ENCODE data around the gene SFRP4. TPM values are rescaled to one million over a fixed set of nuclear protein-coding genes. Genes with fewer than 3 reads are reported as not detected.

SFRP4 gene
- total RNA-seq, 1 donor from 2014 or later, result not detected

- Mint-ChIP-seq H3K27ac (ENCODE audit: unreplicated experiment) (peak overlapping the region; percentile 64), H3K27me3 (ENCODE audit: unreplicated experiment) (no peaks in the 10 kb centered on the region), H3K4me1 (ENCODE audit: unreplicated experiment) (peaks cover 8% of the 10 kb centered on the region), H3K36me3 (ENCODE audit: low read depth, unreplicated experiment) (no peaks in the 10 kb centered on the region), H3K9me3 (ENCODE audit: unreplicated experiment) (no peaks in the 10 kb centered on the region), H3K4me3 (ENCODE audit: unreplicated experiment) (no peak overlapping the region)
- TF ChIP-seq CTCF (IDR thresholded peaks at IDR 0.05; ENCODE audit: unreplicated experiment), result no peak
- DNase-seq (ENCODE audit: low spot score), result peak; percentile 29
These were observed 26.5 kb upstream of the SFRP4 start for GRCh38 chr7:37942934-37943610.

- DNase-seq (ENCODE audit: low spot score), result no peak
- Mint-ChIP-seq H3K4me1 (ENCODE audit: unreplicated experiment) (no peaks in the 10 kb centered on the region), H3K27ac (ENCODE audit: unreplicated experiment) (no peak overlapping the region), H3K27me3 (ENCODE audit: unreplicated experiment) (no peaks in the 10 kb centered on the region), H3K9me3 (ENCODE audit: unreplicated experiment) (no peaks in the 10 kb centered on the region), H3K36me3 (ENCODE audit: low read depth, unreplicated experiment) (no peaks in the 10 kb centered on the region), H3K4me3 (ENCODE audit: unreplicated experiment) (no peak overlapping the region)
- no peak for TF ChIP-seq CTCF (IDR thresholded peaks at IDR 0.05; ENCODE audit: unreplicated experiment)
These were observed 16.5 kb upstream of the SFRP4 start for GRCh38 chr7:37933018-37933566.

GRCh38 chr7:37932543-37932942 lies 15.9 kb upstream of the SFRP4 start:
- Mint-ChIP-seq H3K4me3 (ENCODE audit: unreplicated experiment) (no peak overlapping the region), H3K27ac (ENCODE audit: unreplicated experiment) (no peak overlapping the region), H3K4me1 (ENCODE audit: unreplicated experiment) (no peaks in the 10 kb centered on the region), H3K27me3 (ENCODE audit: unreplicated experiment) (no peaks in the 10 kb centered on the region), H3K36me3 (ENCODE audit: low read depth, unreplicated experiment) (no peaks in the 10 kb centered on the region), H3K9me3 (ENCODE audit: unreplicated experiment) (no peaks in the 10 kb centered on the region)
- DNase-seq (ENCODE audit: low spot score), result no peak
- no peak for TF ChIP-seq CTCF (IDR thresholded peaks at IDR 0.05; ENCODE audit: unreplicated experiment)

- Mint-ChIP-seq H3K4me3 (ENCODE audit: unreplicated experiment) (no peak overlapping the region), H3K4me1 (ENCODE audit: unreplicated experiment) (no peaks in the 10 kb centered on the region), H3K27ac (ENCODE audit: unreplicated experiment) (no peak overlapping the region), H3K9me3 (ENCODE audit: unreplicated experiment) (no peaks in the 10 kb centered on the region), H3K27me3 (ENCODE audit: unreplicated experiment) (no peaks in the 10 kb centered on the region), H3K36me3 (ENCODE audit: low read depth, unreplicated experiment) (peaks cover 8% of the 10 kb centered on the region)
- no peak for TF ChIP-seq CTCF (IDR thresholded peaks at IDR 0.05; ENCODE audit: unreplicated experiment)
- DNase-seq (ENCODE audit: low spot score), result no peak
These were observed 13.8 kb upstream of the SFRP4 start for GRCh38 chr7:37930226-37930948.

- Mint-ChIP-seq H3K36me3 (ENCODE audit: low read depth, unreplicated experiment) (peaks cover 8% of the 10 kb centered on the region), H3K4me1 (ENCODE audit: unreplicated experiment) (no peaks in the 10 kb centered on the region), H3K9me3 (ENCODE audit: unreplicated experiment) (no peaks in the 10 kb centered on the region), H3K27ac (ENCODE audit: unreplicated experiment) (no peak overlapping the region), H3K4me3 (ENCODE audit: unreplicated experiment) (no peak overlapping the region), H3K27me3 (ENCODE audit: unreplicated experiment) (peaks cover 1% of the 10 kb centered on the region)
- DNase-seq (ENCODE audit: low spot score), result no peak
- TF ChIP-seq CTCF (IDR thresholded peaks at IDR 0.05; ENCODE audit: unreplicated experiment), result no peak
These were observed 12.3 kb upstream of the SFRP4 start for GRCh38 chr7:37928878-37929277.

Measured in endothelial cell (in vitro differentiated cells).